ELF-1 (cell line): ENCODE measurements around the gene MGST2.

ENCODE experiments used
- DNase-seq: peaks from one replicate; pipeline ENCODE4 v3.0.0-alpha.2; 2016; ENCODE audit warnings: low read depth, low spot score

The MGST2 gene

DNA sequence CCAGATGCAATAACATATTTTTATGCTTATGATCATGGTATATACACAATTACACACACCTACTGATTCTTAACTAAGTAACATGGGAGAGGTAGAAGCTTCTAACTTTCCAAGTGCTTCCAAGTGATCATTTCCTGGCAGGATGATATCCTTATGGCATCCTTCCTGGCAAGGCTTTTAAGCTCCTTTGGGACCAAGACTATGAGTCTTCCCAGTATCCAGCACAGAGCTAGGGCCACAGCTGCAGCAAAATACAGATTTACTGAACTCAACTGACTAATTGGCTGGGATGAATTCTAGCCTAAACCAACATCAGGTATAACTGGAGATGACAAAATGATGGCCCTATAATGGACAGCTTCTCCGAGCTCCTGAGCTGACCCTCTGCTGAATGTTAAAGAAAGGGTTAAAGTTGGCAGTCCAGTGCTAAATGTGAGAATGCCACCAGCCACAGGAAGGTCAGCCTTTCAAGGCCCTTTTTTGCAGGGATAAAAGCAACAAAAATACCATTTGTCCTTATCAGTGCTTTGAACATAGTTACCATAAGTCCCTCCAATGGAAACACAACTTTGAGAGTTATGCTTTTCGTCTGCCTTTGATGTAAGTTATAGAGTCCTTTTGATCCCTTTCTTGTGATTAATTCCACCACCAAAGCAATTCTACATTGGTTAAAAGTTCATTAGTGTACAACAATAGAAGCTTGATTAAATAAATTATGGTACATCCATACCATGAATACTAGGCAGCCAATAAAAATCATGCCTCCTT is 73.4 kb downstream of the MGST2 start:
- no peak for DNase-seq

DNA sequence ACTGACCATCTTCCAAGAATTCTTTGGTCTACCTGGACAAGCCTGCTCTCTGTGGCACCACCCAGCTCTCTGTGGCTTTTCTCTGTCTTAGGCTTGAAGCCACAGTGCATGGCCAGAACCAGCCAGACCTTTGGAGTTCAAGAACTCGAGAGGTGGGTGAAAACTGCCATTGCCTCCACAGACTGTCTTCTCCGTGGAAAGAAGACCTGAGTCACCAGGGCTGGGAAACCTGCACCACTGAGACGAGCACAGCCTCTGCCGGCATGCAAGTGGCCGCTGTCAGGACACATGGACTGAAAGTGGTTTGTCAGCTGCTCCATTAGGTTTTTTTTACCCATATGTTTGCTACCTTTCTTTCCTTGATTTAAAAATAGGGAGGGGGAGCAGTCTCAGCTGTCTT is 74.5 kb downstream of the MGST2 start:
- DNase-seq: no peak

DNA sequence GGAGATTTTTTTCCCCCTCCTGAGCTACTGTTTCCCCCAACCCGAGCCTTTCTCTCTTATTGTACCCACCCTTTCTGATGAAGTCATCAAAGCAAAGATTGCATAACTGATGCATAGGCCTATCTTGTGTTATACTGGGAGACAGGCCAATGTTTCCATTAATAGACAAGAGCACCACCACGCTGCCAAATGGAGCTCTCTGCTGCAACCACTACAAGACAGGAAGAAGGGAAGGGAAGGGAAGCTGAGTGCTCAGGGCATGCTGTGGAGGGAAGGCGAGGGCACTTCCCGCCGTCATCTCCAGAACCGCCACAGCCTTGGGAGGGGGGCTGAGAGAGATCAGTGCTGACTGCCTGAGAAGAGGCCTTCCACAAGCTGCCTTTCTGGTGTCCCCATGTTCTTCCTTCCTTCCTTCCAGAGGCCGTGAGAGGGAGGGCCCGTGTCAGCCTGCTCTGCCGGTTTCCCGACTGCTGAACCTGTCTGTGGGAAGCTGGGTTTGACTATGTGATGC is 75.0 kb downstream of the MGST2 start:
- DNase-seq: no peak

DNA sequence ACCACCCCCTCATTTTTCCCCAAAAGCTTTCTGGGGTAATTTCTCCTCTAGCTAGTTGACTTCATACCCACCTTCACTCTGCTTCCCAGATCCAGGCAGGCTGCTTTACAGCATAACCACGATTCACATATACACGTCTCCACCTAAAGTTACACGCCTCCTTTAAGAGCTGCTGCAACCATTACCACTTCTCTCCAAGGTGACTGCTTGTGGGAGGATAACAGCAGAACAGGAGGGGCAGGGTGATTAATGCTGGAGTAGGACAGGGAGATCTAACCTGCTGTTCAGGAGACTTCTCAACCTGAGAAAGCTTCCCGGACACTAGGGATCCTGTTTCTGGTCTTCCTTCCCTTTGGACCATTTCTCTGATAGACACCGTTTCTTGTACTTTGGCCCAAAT is 77.4 kb downstream of the MGST2 start:
- no peak for DNase-seq

DNA sequence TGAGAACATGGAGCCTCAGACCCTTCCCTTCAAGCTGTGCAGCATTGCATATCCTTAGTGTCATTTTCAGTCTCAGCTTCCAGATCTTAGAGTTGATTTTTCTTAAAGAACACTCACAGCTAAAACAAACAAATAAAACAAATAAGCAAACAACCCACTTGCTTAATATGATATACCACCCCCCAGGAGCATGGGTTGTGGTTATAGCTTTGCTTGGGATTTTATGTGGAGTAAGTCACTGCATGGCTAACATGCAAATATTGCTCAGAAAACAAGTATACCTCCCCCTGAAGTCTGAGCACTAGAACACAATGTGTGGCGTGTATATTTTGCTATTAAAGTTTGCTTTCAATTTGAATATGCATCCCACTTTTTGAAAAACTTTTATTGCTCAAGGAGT is 78.6 kb downstream of the MGST2 start:
- no peak for DNase-seq

DNA sequence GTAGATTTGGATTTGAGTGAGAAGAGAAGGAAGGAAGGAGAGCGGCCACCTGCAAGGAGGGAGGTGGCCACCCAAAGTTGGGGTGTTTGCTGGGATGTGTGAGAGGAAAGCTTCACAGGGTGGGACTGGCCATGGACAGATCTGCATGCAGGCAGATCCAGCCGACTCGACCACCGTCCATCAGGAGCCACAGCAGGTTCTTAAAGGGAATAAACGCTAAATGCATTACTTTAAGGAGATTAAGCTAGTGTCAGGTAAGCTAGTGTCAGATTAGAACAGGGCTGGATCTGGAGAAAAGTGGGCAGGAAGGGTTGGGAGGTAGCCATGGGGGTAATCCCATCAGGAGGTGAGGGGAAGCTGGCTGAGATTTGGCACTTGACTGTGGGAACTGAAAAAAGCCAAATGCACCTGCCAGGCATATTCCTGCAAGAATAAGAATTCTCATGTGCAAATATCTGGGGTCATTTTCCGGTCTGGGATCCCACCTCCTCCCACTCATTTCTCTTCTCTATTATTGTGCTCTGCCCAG is 79.6 kb downstream of the MGST2 start:
- no peak for DNase-seq

DNA sequence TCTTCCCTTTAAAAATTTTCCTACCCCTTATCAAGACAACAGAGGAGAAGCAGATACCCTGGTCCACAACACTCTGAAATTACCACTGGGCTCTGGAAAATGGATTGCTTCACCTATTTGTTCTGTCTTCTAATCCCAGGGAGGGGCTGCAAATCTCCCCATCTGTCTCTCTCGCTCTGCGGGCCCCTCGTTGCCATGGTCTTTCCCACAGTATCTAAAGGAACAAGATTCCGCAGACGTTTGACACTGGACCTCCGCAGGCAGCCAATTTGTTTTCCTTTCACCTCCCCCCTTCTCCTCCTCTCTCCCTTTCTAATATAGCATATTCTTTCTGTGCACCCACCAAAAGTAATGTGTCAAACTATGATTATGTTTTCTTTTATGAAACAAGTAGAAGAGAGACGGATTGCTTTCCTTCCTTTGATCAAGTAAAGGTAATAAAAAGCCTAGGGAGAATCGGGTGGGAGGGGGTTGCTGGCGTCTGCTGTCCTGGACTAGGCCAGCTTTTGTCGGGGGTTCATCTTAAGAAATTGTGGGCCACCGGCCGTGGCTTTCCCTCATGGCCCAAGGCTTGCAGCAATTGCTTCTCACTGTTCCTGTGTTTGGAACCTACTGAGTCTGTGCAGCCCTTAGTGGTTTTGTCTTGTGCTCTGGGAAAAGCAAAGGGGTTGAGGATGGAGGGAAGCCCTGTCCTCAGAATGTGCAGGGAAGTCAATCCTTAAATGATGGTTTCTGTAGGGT is 81.0 kb downstream of the MGST2 start:
- DNase-seq: peak; percentile 48

DNA sequence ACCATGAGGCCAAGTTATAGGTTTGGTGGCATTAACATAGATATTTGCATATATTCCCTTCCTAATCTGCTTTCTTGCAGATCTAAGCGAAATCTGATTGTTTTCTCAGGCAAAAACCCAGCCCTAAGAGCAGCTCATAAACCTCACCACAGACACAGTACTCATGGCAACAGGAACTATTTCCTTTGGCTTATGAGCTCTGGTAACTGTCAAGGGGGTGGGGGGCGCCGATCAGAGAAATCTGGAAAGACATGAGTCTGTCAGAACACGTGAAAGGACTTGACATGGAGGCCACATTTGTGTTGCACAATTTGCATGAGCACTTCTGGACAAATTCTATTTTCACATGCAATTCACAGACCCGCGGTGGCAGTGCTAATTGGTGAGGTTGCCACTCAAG is 83.7 kb downstream of the MGST2 start:
- no peak for DNase-seq

DNA sequence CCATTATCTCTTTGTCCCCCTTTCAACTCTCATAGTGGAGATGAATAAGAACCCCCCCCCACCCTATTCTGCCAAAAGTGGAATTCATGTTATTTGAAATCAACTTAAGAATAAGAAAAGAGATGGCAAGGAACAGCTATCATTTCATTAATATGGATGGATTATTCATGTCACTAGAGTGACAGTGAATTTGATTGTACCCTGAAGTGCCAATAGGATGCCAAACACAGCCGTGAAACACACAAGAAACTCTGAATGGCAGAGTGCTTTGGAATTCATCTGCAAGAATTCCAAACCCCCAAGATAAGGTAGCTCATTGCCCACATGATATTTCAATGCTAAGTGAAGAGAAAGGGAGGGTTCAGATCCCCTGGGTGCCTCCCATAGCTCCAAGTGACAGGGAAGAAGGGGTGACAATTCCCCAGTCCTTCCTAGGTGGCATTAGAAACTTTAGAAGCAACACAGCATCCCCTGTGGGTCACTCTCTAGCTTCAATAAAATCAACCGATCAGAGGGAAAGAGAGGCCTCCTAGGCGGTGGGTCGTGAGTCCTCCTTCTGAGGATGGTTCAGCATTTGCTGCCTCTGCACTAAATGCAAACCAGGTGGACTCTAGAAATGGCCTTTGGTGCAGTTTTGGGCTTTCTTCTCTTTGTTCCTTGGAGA is 84.3 kb downstream of the MGST2 start:
- no peak for DNase-seq

DNA sequence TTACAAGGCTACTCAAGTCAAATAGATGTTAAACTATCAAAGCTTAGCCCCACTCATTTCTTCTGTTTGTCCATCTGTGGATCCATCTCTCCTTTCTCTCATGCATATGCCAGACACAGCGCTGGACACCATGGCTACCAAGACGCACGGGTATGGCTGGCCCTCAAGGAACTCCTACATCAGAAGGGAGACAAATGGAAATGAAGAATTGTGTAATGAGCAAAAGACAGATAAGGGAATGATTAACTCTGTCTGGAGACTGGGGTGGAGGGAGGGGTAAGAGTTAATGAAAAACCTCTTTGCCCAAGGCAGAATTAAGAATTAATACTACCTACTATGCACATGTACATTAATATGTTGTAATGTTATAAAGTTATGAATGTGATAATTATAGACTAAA is 88.1 kb downstream of the MGST2 start:
- DNase-seq: no peak
